WTC11 (cell line): ENCODE data around the gene OASL. TPM values are rescaled to one million over a fixed set of nuclear protein-coding genes. Genes with fewer than 3 reads are reported as not detected.

ENCODE experiments used
- ATAC-seq: fragments of 200-7000 bp; cut with Tn5 transposase; 2 replicates; pipeline ENCODE4 v1.10.0; 2021; ENCODE audit warnings: mild to moderate bottlenecking, moderate library complexity
- CTCF ChIA-PET: fragments of 300-600 bp; sonication (Branson Sonifier 250); formaldehyde crosslinking; loops from one replicate; lab custom pipeline; 2021; ENCODE audit warnings: antibody characterized with exemption; lab: Charles Lee
- POLR2A ChIA-PET: fragments of 350-600 bp; sonication (Branson Sonifier 250); formaldehyde crosslinking; loops from one replicate; lab custom pipeline; 2021; ENCODE audit warnings: antibody characterized with exemption; lab: Charles Lee
- DNase-seq: peaks from one replicate; pipeline ENCODE4 v3.0.0; 2021; ENCODE audit warnings: low spot score
- H3K27ac Mint-ChIP-seq: 2 replicates; pipeline ENCODE4 v1.8.0; 2021; ENCODE audit warnings: mixed read lengths
- H3K27me3 Mint-ChIP-seq: 2 replicates; pipeline ENCODE4 v1.8.0; 2021; ENCODE audit warnings: low read depth, mild to moderate bottlenecking, moderate library complexity, mixed read lengths
- H3K36me3 Mint-ChIP-seq: 2 replicates; pipeline ENCODE4 v1.8.0; 2021; ENCODE audit warnings: mixed read lengths
- H3K4me1 Mint-ChIP-seq: 2 replicates; pipeline ENCODE4 v1.8.0; 2022; ENCODE audit warnings: mixed read lengths
- H3K4me3 Mint-ChIP-seq: 2 replicates; pipeline ENCODE4 v1.8.0; 2021; ENCODE audit warnings: mild to moderate bottlenecking, moderate library complexity, mixed read lengths
- H3K9me3 Mint-ChIP-seq: 2 replicates; pipeline ENCODE4 v1.8.0; 2021; ENCODE audit warnings: mixed read lengths
- ATF2 ChIP-seq: sonication (generic); formaldehyde crosslinking; IDR thresholded peaks from 2 replicates; pipeline ENCODE4 v1.8.1; 2022; ENCODE audit warnings: low read depth, missing genetic modification reagents, borderline replicate concordance
- ATF3 ChIP-seq: sonication (generic); formaldehyde crosslinking; conservative IDR thresholded peaks from 2 replicates; pipeline ENCODE4 v1.8.1; 2022; ENCODE audit warnings: mild to moderate bottlenecking, missing genetic modification reagents
- EMX1 ChIP-seq: fragments of 250-450 bp; sonication (Bioruptor Pico); IDR thresholded peaks from 2 replicates; pipeline ENCODE4 v1.8.0; 2021; ENCODE audit warnings: mild to moderate bottlenecking
- ERG ChIP-seq: fragments of 250-450 bp; sonication (Bioruptor Pico); IDR thresholded peaks from 2 replicates; pipeline ENCODE4 v1.8.0; 2021; ENCODE audit warnings: mild to moderate bottlenecking
- FOXP1 ChIP-seq: sonication (generic); formaldehyde crosslinking; IDR thresholded peaks from 2 replicates; pipeline ENCODE4 v1.8.0; 2022; ENCODE audit warnings: missing genetic modification reagents, mild to moderate bottlenecking, moderate library complexity, borderline replicate concordance
- GTF2I ChIP-seq: fragments of 250-450 bp; sonication (Bioruptor Pico); conservative IDR thresholded peaks from 2 replicates; pipeline ENCODE4 v1.4.0; 2021; ENCODE audit warnings: mild to moderate bottlenecking
- IRF1 ChIP-seq: sonication (generic); formaldehyde crosslinking; IDR thresholded peaks from 2 replicates; pipeline ENCODE4 v1.8.0; 2023; ENCODE audit warnings: missing genetic modification reagents
- NFE2L1 ChIP-seq: sonication (generic); formaldehyde crosslinking; IDR thresholded peaks from 2 replicates; pipeline ENCODE4 v1.8.1; 2023; ENCODE audit warnings: missing genetic modification reagents
- NFYB ChIP-seq: sonication (generic); formaldehyde crosslinking; conservative IDR thresholded peaks from 2 replicates; pipeline ENCODE4 v1.8.0; 2022; ENCODE audit warnings: low read depth, missing genetic modification reagents
- PRRX2 ChIP-seq: fragments of 250-450 bp; sonication (Bioruptor Pico); IDR thresholded peaks from 2 replicates; pipeline ENCODE4 v1.8.0; 2021; ENCODE audit warnings: mild to moderate bottlenecking
- SMAD3 ChIP-seq: sonication (generic); formaldehyde crosslinking; IDR thresholded peaks from 2 replicates; pipeline ENCODE4 v1.8.0; 2022; ENCODE audit warnings: missing genetic modification reagents, mild to moderate bottlenecking, borderline replicate concordance
- TEAD1 ChIP-seq: sonication (generic); formaldehyde crosslinking; IDR thresholded peaks from 2 replicates; pipeline ENCODE4 v1.8.0; 2022; ENCODE audit warnings: mild to moderate bottlenecking, missing genetic modification reagents
- TEAD4 ChIP-seq: sonication (generic); formaldehyde crosslinking; IDR thresholded peaks from 2 replicates; pipeline ENCODE4 v1.8.0; 2022; ENCODE audit warnings: mild to moderate bottlenecking, missing genetic modification reagents
- ZNF263 ChIP-seq: sonication (generic); formaldehyde crosslinking; IDR thresholded peaks from 2 replicates; pipeline ENCODE4 v1.8.1; 2022; ENCODE audit warnings: low read depth, mild to moderate bottlenecking, moderate library complexity, missing genetic modification reagents
- ZNF396 ChIP-seq: fragments of 250-450 bp; sonication (Bioruptor Pico); IDR thresholded peaks from 2 replicates; pipeline ENCODE4 v1.8.0; 2021; ENCODE audit warnings: mild to moderate bottlenecking, moderate library complexity, borderline replicate concordance
- ZNF425 ChIP-seq: fragments of 250-450 bp; sonication (Bioruptor Pico); conservative IDR thresholded peaks from 2 replicates; pipeline ENCODE4 v1.9.0; 2021; ENCODE audit warnings: mild to moderate bottlenecking
- ZNF532 ChIP-seq: fragments of 250-450 bp; sonication (Bioruptor Pico); IDR thresholded peaks from 2 replicates; pipeline ENCODE4 v1.9.0; 2021; ENCODE audit warnings: mild to moderate bottlenecking, borderline replicate concordance
- total RNA-seq: library from RNA; stranded (reverse); gene quantifications from 3 replicates; pipeline ENCODE4 v1.2.3, GENCODE V29; 2021

Gene OASL
- total RNA-seq, 1 experiment from 2014 or later: 0.28 TPM

GRCh38 chr12:121010860-121011259 lies 28.2 kb downstream of the OASL start:
- CTCF ChIA-PET: interaction anchor here (1.6 kb wide), 1 partner anchor 118 kb away, joined by 3 read pairs; no protein-coding TSS in a partner anchor
- POLR2A ChIA-PET: no interaction called here
- ATAC-seq: no peak
- no peak overlapping the region for H3K27ac Mint-ChIP-seq
- no peak for TF ChIP-seq ATF2
- TF ChIP-seq ZNF396: no peak
- no peak for TF ChIP-seq GTF2I
- no peak for TF ChIP-seq ZNF425 (CRISPR knock-in tag)
- TF ChIP-seq SMAD3 (CRISPR knock-in tag): no peak
- no peak for TF ChIP-seq EMX1 (CRISPR knock-in tag)
- TF ChIP-seq FOXP1 (CRISPR knock-in tag): no peak
- TF ChIP-seq ZNF263 (CRISPR knock-in tag): no peak
- H3K27me3 Mint-ChIP-seq: no peaks in the 10 kb centered on the region
- DNase-seq: no peak
- H3K4me3 Mint-ChIP-seq: no peak overlapping the region
- H3K9me3 Mint-ChIP-seq: no peaks in the 10 kb centered on the region
- H3K36me3 Mint-ChIP-seq: peaks cover 39% of the 10 kb centered on the region
- H3K4me1 Mint-ChIP-seq: peaks cover 10% of the 10 kb centered on the region

- H3K9me3 Mint-ChIP-seq: no peaks in the 10 kb centered on the region
- TF ChIP-seq NFE2L1 (CRISPR knock-in tag) (no peak), TEAD1 (CRISPR knock-in tag) (peak; percentile 86; the same call in 1 of the 2 replicates), ERG (no peak), IRF1 (CRISPR knock-in tag) (no peak)
- H3K4me1 Mint-ChIP-seq: peaks cover 4% of the 10 kb centered on the region
- ATAC-seq (peak; percentile 85), DNase-seq (peak; percentile 64)
- H3K27ac Mint-ChIP-seq: no peak overlapping the region
- CTCF ChIA-PET: interaction anchor here (0.6 to 1.8 kb wide), 18 partner anchors 14 to 409 kb away, joined by 3 to 11 read pairs (median 3); partner anchors contain the start of genes CABP1 and HNF1A
- no peak overlapping the region for H3K4me3 Mint-ChIP-seq
- peaks cover 45% of the 10 kb centered on the region for H3K36me3 Mint-ChIP-seq
- H3K27me3 Mint-ChIP-seq: no peaks in the 10 kb centered on the region
- POLR2A ChIA-PET: no interaction called here
These were observed 29.3 kb downstream of the OASL start for GRCh38 chr12:121009741-121010140.

- no peak for ATAC-seq
- H3K36me3 Mint-ChIP-seq: peaks cover 56% of the 10 kb centered on the region
- POLR2A ChIA-PET: no interaction called here
- H3K4me3 Mint-ChIP-seq: no peak overlapping the region
- peaks cover 2% of the 10 kb centered on the region; the same call in 1 of the 2 replicates for H3K4me1 Mint-ChIP-seq
- no peak overlapping the region for H3K27ac Mint-ChIP-seq
- no peaks in the 10 kb centered on the region for H3K27me3 Mint-ChIP-seq
- CTCF ChIA-PET: interaction anchor here (0.6 to 1.9 kb wide), 4 partner anchors 21 to 106 kb away, joined by 3 to 11 read pairs (median 4); no protein-coding TSS in a partner anchor
- DNase-seq: no peak
- H3K9me3 Mint-ChIP-seq: no peaks in the 10 kb centered on the region
- no peak for TF ChIP-seq PRRX2 (CRISPR knock-in tag)
- TF ChIP-seq ATF3 (CRISPR knock-in tag): no peak
- no peak for TF ChIP-seq ZNF532 (CRISPR knock-in tag)
- no peak for TF ChIP-seq ERG
- no peak for TF ChIP-seq TEAD4
- TF ChIP-seq NFYB (CRISPR knock-in tag): no peak
These were observed 30.5 kb downstream of the OASL start for GRCh38 chr12:121008347-121009098.
